Esophagus squamous epithelium (tissue), 5 donors: ENCODE results near the gene ALDH1A3. TPM values are rescaled to one million over a fixed set of nuclear protein-coding genes. Genes with fewer than 3 reads are reported as not detected.

Experiments used
- DNase-seq: peaks from one replicate; lab custom pipeline; 2025; lab: John Stamatoyannopoulos, UW
- H3K27ac ChIP-seq, 4 donors: fragments of 200-600 bp; sonication (generic); one replicate each; pipeline ENCODE4 v1.5.1; 2016 to 2019; ENCODE audit warnings: mild to moderate bottlenecking in 1 of 4
- H3K27me3 ChIP-seq, 4 donors: fragments of 200-600 bp; sonication (generic); 1 replicate in 3 of 4; 2 replicates in 1 of 4; pipeline versions ENCODE4 v1.5.1 to v1.6.0; 2017 to 2021; ENCODE audit warnings: antibody characterized with exemption in 1 of 4
- H3K36me3 ChIP-seq, 3 donors: fragments of 200-600 bp; sonication (generic); one replicate each; pipeline ENCODE4 v1.5.1; 2016 to 2019
- H3K4me1 ChIP-seq, 3 donors: fragments of 200-600 bp; sonication (generic); one replicate each; pipeline ENCODE4 v1.5.1; 2017 to 2019
- H3K4me3 ChIP-seq, 4 donors: fragments of 200-600 bp; sonication (generic); 1 replicate in 3 of 4; 2 replicates in 1 of 4; pipeline ENCODE4 v1.5.1; 2016 to 2019; ENCODE audit warnings: mild to moderate bottlenecking in 2 of 4, moderate library complexity in 1 of 4
- H3K9me3 ChIP-seq, 3 donors: fragments of 200-600 bp; sonication (generic); one replicate each; pipeline ENCODE4 v1.5.1; 2016 to 2019
- POLR2A ChIP-seq, 4 donors: fragments of 450-650 bp; IDR thresholded peaks; one replicate each; pipeline ENCODE4 v1.6.1; 2017; ENCODE audit warnings: antibody characterized with exemption in 4 of 4, mild to moderate bottlenecking in 4 of 4, moderate library complexity in 3 of 4
- WGBS, 2 donors: methylation state at CpG; one replicate each; pipeline ENCODE4 v1.1.5; 2018; 5-methylcytosine and 5-hydroxymethylcytosine counted together
- intact Hi-C: fragments of 100-400 bp; cut with DNase I; formaldehyde crosslinking; loops from one replicate; pipeline ENCODE4 v1.15.0; 2022
- total RNA-seq, 4 donors: library from RNA; depleted of rRNA; stranded (reverse); fragments of >200 nt; gene quantifications; one replicate each; pipeline ENCODE4 v1.1.0, GENCODE V29; 2016
- TF ChIP-seq, protein P1 (sequence below), 6 experiments: fragments of 450-650 bp in 4 of 6; fragments of 200-600 bp in 2 of 6; sonication (generic) in 2 of 6; IDR thresholded peaks; one replicate each; pipeline ENCODE4 v1.5.1; 2016 to 2019; ENCODE audit warnings: antibody characterized with exemption in 6 of 6, mild to moderate bottlenecking in 4 of 6, moderate library complexity in 4 of 6
- donor health status: DM: yes; HTN: yes; CAD: no.

The ALDH1A3 gene
- total RNA-seq, 4 donors from 2014 or later, result 31.9 to 63.0 (median 38.1) TPM

DNA sequence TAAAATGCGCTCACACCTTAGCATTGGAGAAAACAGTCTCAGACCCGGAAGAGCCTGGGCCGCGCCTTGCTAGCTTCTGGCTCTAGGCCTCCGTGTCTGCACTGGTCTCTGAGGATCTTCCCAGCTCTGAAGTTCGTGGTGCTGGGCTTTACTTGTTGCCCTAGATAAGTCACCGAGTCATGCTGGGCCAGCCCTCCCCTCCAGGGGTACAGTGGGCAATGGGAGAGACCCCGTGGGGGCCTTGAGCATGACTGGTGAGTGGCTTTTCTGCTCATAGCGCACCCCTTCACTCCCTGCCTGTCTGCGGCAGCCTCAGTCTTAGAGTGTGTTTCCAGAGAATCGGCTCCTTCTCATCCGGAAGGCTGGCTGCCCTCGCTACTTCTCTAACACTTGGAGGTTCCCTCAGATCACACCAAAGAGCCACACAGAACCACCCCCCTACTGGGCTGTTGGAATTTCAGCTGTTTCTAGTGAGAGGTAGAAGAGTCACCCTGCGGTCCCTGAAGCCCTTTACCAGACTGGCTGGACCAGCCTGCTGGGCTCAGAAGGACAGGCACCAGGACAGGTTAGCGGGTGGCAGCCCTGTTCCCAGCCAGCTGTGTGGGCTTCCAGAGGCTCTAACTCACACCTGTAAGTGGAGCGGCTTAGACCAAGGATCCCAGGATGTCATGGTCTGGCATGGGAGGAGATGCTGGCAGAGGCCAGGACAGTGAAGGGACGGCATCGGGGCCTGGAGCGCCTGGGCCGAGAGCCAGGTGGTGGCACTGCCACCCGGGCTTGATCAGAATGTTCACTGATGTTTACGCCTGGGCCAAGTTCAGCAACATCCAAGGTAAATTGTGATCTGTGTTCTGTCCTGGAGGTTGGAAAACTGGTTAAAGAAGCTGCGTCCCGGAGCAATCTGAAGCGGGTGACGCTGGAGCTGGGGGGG is 17.9 kb downstream of the ALDH1A3 start:
- Histone ChIP-seq H3K36me3 (peaks cover 0 to 13% (median 0%) of the 10 kb centered on the region in 3 donors), H3K4me1 (peaks cover 8 to 27% (median 17%) of the 10 kb centered on the region in 3 donors), H3K4me3 (no peak overlapping the region), H3K9me3 (no peaks in the 10 kb centered on the region), H3K27me3 (no peaks in the 10 kb centered on the region), H3K27ac (no peak overlapping the region)
- intact Hi-C loops, result no loop called here
- no peak for DNase-seq
- TF ChIP-seq, protein P1, sequence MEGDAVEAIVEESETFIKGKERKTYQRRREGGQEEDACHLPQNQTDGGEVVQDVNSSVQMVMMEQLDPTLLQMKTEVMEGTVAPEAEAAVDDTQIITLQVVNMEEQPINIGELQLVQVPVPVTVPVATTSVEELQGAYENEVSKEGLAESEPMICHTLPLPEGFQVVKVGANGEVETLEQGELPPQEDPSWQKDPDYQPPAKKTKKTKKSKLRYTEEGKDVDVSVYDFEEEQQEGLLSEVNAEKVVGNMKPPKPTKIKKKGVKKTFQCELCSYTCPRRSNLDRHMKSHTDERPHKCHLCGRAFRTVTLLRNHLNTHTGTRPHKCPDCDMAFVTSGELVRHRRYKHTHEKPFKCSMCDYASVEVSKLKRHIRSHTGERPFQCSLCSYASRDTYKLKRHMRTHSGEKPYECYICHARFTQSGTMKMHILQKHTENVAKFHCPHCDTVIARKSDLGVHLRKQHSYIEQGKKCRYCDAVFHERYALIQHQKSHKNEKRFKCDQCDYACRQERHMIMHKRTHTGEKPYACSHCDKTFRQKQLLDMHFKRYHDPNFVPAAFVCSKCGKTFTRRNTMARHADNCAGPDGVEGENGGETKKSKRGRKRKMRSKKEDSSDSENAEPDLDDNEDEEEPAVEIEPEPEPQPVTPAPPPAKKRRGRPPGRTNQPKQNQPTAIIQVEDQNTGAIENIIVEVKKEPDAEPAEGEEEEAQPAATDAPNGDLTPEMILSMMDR (IDR thresholded peaks at IDR 0.05), result no peak
- no peak for TF ChIP-seq POLR2A (IDR thresholded peaks at IDR 0.05)
- 83 to 86% methylated on average over 15 to 16 of the region's 26 CpGs for WGBS, 2 donors

DNA sequence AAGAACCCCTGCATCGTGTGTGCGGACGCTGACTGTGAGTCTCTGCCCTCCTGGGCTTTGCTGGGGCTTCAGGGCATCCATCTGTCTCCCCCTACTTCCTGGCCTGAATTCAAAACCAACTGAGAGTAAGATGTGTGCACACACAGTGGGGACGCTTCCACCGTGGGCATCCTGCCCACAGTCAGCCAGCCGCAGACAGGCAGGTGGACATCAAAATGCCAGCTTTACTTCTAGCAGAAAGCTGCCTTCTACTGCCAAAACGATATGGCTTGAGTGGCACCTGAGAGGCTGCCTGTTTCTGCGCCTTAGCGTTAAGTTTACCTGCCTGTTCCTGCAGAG is 18.5 kb downstream of the ALDH1A3 start:
- Histone ChIP-seq H3K4me3 (no peak overlapping the region), H3K4me1 (peaks cover 13 to 33% (median 24%) of the 10 kb centered on the region in 3 donors), H3K27me3 (no peaks in the 10 kb centered on the region), H3K9me3 (no peaks in the 10 kb centered on the region), H3K36me3 (peaks cover 0 to 13% (median 0%) of the 10 kb centered on the region in 3 donors), H3K27ac (no peak overlapping the region)
- WGBS, 2 donors, result 93 to 94% methylated on average over 3 to 6 of the region's 9 CpGs
- no peak for DNase-seq
- TF ChIP-seq, protein P1 (IDR thresholded peaks at IDR 0.05), result no peak
- no peak for TF ChIP-seq POLR2A (IDR thresholded peaks at IDR 0.05)
- intact Hi-C loops, result no loop called here

DNA sequence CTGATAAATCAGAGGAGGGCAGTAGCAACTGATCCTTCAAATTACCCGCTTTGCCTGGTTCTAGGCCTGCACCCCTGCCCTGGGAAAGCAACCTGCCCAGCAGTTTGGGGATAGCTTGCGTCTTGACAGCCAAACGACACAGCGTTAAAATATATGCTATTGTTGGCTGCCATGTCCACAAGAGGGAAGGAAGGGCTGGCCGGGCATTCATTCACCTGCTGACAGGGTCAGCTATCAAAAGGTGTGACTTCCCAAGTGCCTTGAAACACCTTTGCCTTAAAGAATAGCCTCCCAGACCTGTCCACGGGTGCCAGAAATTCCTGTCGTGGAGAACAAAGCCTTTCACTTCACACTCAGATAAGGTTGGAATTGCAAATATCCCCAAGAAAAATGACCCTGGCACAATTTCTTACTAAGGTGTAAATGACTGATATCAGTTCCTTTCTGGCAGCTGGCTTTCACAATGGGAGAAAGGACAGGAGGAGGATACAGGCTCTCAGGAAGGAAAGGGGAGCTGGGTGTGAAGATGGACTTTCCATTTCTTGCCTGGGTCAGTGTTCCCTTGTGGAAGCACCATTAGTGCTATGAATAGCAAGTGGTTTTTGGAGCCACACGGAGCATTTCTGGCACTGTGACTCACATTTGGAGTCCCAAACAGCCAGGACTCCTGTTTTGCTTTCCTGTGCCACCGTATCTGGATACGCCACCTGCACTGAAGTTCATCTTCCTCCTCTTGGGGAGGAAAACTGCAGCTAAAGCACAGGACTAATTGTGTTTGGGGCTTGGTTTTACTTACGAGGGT is 19.2 kb downstream of the ALDH1A3 start:
- intact Hi-C loops, result no loop called here

GRCh38 chr15:100899601-100900000 is 20.0 kb downstream of the ALDH1A3 start:
- H3K27me3 ChIP-seq, result no peaks in the 10 kb centered on the region
- intact Hi-C loops, result no loop called here
- peak overlapping the region in 1 of 4 donors; percentile 12 for H3K27ac ChIP-seq
- H3K4me1 ChIP-seq, result peaks cover 15 to 38% (median 25%) of the 10 kb centered on the region in 3 donors
- H3K9me3 ChIP-seq, result no peaks in the 10 kb centered on the region
- no peak for DNase-seq
- H3K4me3 ChIP-seq, result no peak overlapping the region
- no peak for TF ChIP-seq POLR2A (IDR thresholded peaks at IDR 0.05)
- TF ChIP-seq, protein P1 (IDR thresholded peaks at IDR 0.05), result no peak
- 69 to 77% methylated on average over 2 to 3 of the region's 5 CpGs for WGBS, 2 donors
- H3K36me3 ChIP-seq, result peaks cover 0 to 8% (median 0%) of the 10 kb centered on the region in 3 donors

More for the DNA sequence above, 19.2 kb downstream of the ALDH1A3 start:
- H3K36me3 ChIP-seq, result peaks cover 0 to 8% (median 0%) of the 10 kb centered on the region in 3 donors
- no peak for TF ChIP-seq POLR2A (IDR thresholded peaks at IDR 0.05)
- TF ChIP-seq, protein P1 (IDR thresholded peaks at IDR 0.05), result no peak
- peaks cover 15 to 38% (median 25%) of the 10 kb centered on the region in 3 donors for H3K4me1 ChIP-seq
- no peak overlapping the region for H3K4me3 ChIP-seq
- no peak for DNase-seq
- H3K27ac ChIP-seq, result peak overlapping the region in 1 of 4 donors; percentile 19
- H3K27me3 ChIP-seq, result no peaks in the 10 kb centered on the region
- 66 to 75% methylated on average over 6 to 11 of the region's 11 CpGs for WGBS, 2 donors
- no peaks in the 10 kb centered on the region for H3K9me3 ChIP-seq
